Tibial nerve (tissue), 4 donors: ENCODE data around the gene AMBRA1. TPM values are rescaled to one million over a fixed set of nuclear protein-coding genes. Genes with fewer than 3 reads are reported as not detected.

Experiments used
- DNase-seq, 2 donors: peaks; one replicate each; pipeline ENCODE4 v3.0.0-alpha.2; 2019; ENCODE audit warnings: low spot score in 2 of 2
- H3K27ac ChIP-seq, 4 donors: fragments of 200-600 bp; sonication (generic) in 3 of 4; one replicate each; pipeline ENCODE4 v1.5.1; 2017 to 2019; ENCODE audit warnings: mild to moderate bottlenecking in 1 of 4
- H3K27me3 ChIP-seq, 2 donors: fragments of 200-600 bp; sonication (generic) in 1 of 2; one replicate each; pipeline versions ENCODE4 v1.5.1 to v1.6.0; 2017 to 2019
- H3K36me3 ChIP-seq, 3 donors: fragments of 200-600 bp; sonication (generic); one replicate each; pipeline ENCODE4 v1.5.1; 2018 to 2019
- H3K4me1 ChIP-seq, 4 donors: fragments of 200-600 bp; sonication (generic) in 3 of 4; one replicate each; pipeline ENCODE4 v1.5.1; 2017 to 2019
- H3K4me3 ChIP-seq, 4 donors: fragments of 200-600 bp; sonication (generic) in 3 of 4; one replicate each; pipeline ENCODE4 v1.5.1; 2017 to 2019; ENCODE audit warnings: mild to moderate bottlenecking in 1 of 4, moderate library complexity in 1 of 4
- H3K9me3 ChIP-seq, 4 donors: fragments of 200-600 bp; sonication (generic) in 3 of 4; one replicate each; pipeline ENCODE4 v1.5.1; 2017 to 2019
- EP300 ChIP-seq, 2 donors: sonication (generic); formaldehyde crosslinking; IDR thresholded peaks; one replicate each; pipeline ENCODE4 v1.6.1; 2017; ENCODE audit warnings: antibody characterized with exemption in 2 of 2, mild to moderate bottlenecking in 1 of 2
- POLR2A ChIP-seq, 2 donors: fragments of 450-650 bp; IDR thresholded peaks; one replicate each; pipeline ENCODE4 v1.6.1; 2017; ENCODE audit warnings: antibody characterized with exemption in 2 of 2, mild to moderate bottlenecking in 2 of 2, moderate library complexity in 2 of 2
- WGBS, 2 donors: methylation state at CpG; one replicate each; pipeline ENCODE4 v1.1.5; 2018; 5-methylcytosine and 5-hydroxymethylcytosine counted together
- total RNA-seq, 4 donors: library from RNA; depleted of rRNA; stranded (reverse); fragments of >200 nt; gene quantifications; one replicate each; pipeline ENCODE4 v1.1.0, GENCODE V29; 2016
- TF ChIP-seq, protein P1 (sequence below), 5 experiments: fragments of 200-600 bp in 3 of 5; fragments of 450-650 bp in 2 of 5; sonication (generic) in 3 of 5; IDR thresholded peaks; one replicate each; pipeline ENCODE4 v1.5.1; 2016 to 2019; ENCODE audit warnings: antibody characterized with exemption in 5 of 5, mild to moderate bottlenecking in 3 of 5, moderate library complexity in 2 of 5

Gene AMBRA1
- total RNA-seq, 4 donors from 2014 or later = 31.0 to 43.7 (median 35.8) TPM

DNA sequence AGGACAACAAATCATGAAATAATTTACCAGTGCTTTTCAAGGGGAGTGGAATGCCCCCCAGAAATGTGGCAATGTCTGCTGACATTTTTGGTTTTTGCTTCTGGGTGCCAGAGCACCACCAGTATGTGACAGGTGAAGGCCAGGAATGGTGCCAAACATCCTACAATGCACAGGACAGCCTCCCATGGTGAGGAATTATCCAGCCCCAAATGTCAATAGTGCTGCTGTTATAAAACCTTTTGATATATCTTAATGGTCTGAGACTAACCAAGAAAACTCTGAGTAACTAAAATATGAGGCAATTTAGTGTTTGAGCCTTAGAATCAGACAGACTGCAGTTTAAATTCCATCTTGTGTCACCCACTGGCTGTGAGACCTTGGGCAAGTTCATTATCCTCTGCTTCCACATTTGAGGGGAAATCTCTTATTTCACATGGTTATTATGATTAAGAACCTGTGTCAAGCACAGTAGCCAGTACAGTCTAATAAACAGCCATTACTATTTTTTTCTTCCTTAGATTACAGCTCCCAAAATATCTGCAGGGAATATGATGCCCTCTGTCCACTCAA is 69.5 kb downstream of the AMBRA1 start:
- peaks cover 3 to 57% (median 6%) of the 10 kb centered on the region in 4 donors for H3K4me1 ChIP-seq
- no peak overlapping the region for H3K4me3 ChIP-seq
- no peaks in the 10 kb centered on the region for H3K27me3 ChIP-seq
- no peak for DNase-seq
- peaks cover 0 to 9% (median 2%) of the 10 kb centered on the region in 4 donors for H3K9me3 ChIP-seq
- TF ChIP-seq POLR2A (IDR thresholded peaks at IDR 0.05) (no peak), EP300 (IDR thresholded peaks at IDR 0.05) (no peak)
- TF ChIP-seq, protein P1, sequence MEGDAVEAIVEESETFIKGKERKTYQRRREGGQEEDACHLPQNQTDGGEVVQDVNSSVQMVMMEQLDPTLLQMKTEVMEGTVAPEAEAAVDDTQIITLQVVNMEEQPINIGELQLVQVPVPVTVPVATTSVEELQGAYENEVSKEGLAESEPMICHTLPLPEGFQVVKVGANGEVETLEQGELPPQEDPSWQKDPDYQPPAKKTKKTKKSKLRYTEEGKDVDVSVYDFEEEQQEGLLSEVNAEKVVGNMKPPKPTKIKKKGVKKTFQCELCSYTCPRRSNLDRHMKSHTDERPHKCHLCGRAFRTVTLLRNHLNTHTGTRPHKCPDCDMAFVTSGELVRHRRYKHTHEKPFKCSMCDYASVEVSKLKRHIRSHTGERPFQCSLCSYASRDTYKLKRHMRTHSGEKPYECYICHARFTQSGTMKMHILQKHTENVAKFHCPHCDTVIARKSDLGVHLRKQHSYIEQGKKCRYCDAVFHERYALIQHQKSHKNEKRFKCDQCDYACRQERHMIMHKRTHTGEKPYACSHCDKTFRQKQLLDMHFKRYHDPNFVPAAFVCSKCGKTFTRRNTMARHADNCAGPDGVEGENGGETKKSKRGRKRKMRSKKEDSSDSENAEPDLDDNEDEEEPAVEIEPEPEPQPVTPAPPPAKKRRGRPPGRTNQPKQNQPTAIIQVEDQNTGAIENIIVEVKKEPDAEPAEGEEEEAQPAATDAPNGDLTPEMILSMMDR (IDR thresholded peaks at IDR 0.05) = no peak
- no peak overlapping the region for H3K27ac ChIP-seq
- H3K36me3 ChIP-seq = peaks cover 0 to 9% (median 0%) of the 10 kb centered on the region in 3 donors

DNA sequence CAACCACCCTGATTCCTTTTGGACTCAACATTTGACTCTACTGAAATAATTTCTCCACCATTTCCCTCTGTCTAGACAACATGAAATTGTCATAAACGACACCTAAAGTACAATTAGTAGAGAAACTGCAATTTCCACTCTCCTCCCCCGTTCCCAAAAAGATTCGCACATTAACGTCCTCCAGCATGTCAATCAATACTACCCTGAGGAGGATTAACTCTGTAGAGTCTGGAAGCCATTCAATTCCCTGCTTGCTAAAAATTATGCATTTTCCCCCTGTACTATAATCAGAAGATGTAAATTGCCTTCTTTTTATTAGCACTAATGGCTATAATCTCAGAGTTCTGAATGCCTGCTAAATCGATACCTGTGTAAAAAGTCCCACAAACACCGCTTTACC is 70.5 kb downstream of the AMBRA1 start:
- TF ChIP-seq POLR2A (IDR thresholded peaks at IDR 0.05) = no peak
- no peak for TF ChIP-seq EP300 (IDR thresholded peaks at IDR 0.05)
- TF ChIP-seq, protein P1 (IDR thresholded peaks at IDR 0.05) = no peak
- Histone ChIP-seq H3K27me3 (no peaks in the 10 kb centered on the region), H3K36me3 (peaks cover 0 to 9% (median 0%) of the 10 kb centered on the region in 3 donors), H3K4me1 (peaks cover 3 to 48% (median 6%) of the 10 kb centered on the region in 4 donors), H3K4me3 (no peak overlapping the region), H3K27ac (no peak overlapping the region), H3K9me3 (peaks cover 0 to 9% (median 2%) of the 10 kb centered on the region in 4 donors)
- WGBS, 2 donors = 49 to 50% methylated on average over 6 of the region's 6 CpGs
- no peak for DNase-seq

DNA sequence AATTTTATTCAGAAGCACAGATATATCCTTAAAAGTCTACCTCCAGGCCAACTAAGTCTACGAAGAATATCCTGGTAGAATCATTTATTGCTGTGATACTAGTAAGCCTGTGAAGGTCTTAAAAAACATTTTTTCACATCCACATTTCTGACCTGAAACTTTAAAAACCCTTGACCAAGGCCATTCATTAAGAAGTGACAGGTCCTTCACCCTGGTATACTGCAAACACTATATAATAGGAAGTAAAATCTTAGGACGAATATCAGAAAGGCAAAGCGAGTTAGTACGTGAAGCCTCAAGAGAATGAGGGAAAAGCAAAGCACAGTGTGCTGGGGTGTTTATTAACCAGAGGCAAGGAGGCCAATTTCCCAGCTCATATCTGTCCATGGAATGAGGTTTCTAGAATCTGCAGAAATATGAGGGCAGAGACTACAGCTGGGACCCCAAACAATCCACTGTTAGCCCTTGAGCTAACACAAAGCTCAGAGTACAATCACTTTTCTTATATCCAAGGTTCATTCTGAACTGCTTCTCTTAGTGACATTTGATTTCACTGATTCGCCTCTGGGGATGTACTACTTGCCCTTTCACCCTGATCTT is 71.0 kb downstream of the AMBRA1 start:
- H3K4me1 ChIP-seq = peaks cover 3 to 44% (median 6%) of the 10 kb centered on the region in 4 donors
- WGBS, 2 donors = 63% methylated on average over 5 of the region's 5 CpGs

GRCh38 chr11:46521961-46522681 is 71.7 kb downstream of the AMBRA1 start:
- TF ChIP-seq EP300 (IDR thresholded peaks at IDR 0.05) (no peak), POLR2A (IDR thresholded peaks at IDR 0.05) (no peak)
- TF ChIP-seq, protein P1 (IDR thresholded peaks at IDR 0.05) = no peak
- Histone ChIP-seq H3K27me3 (no peaks in the 10 kb centered on the region), H3K4me3 (no peak overlapping the region), H3K9me3 (peaks cover 0 to 9% (median 2%) of the 10 kb centered on the region in 4 donors), H3K27ac (no peak overlapping the region), H3K36me3 (peaks cover 0 to 9% (median 0%) of the 10 kb centered on the region in 3 donors), H3K4me1 (peaks cover 3 to 44% (median 6%) of the 10 kb centered on the region in 4 donors)
- no peak for DNase-seq
- 63 to 67% methylated on average over 4 of the region's 4 CpGs for WGBS, 2 donors

More for the DNA sequence above, 71.0 kb downstream of the AMBRA1 start:
- peaks cover 0 to 9% (median 2%) of the 10 kb centered on the region in 4 donors for H3K9me3 ChIP-seq
- H3K4me3 ChIP-seq = no peak overlapping the region
- TF ChIP-seq, protein P1 (IDR thresholded peaks at IDR 0.05) = no peak
- TF ChIP-seq POLR2A (IDR thresholded peaks at IDR 0.05) (no peak), EP300 (IDR thresholded peaks at IDR 0.05) (no peak)
- no peak overlapping the region for H3K27ac ChIP-seq
- peaks cover 0 to 9% (median 0%) of the 10 kb centered on the region in 3 donors for H3K36me3 ChIP-seq
- no peaks in the 10 kb centered on the region for H3K27me3 ChIP-seq
- DNase-seq = no peak
